GOT3 (cell line): ENCODE measurements around the gene FBXL7.

Source experiments
- DNase-seq: peaks from one replicate; lab custom pipeline; 2025; ENCODE audit warnings: mixed read lengths; lab: John Stamatoyannopoulos, UW

FBXL7 gene

GRCh38 chr5:15717001-15717400 is 217.0 kb downstream of the FBXL7 start:
- DNase-seq: no peak

DNA sequence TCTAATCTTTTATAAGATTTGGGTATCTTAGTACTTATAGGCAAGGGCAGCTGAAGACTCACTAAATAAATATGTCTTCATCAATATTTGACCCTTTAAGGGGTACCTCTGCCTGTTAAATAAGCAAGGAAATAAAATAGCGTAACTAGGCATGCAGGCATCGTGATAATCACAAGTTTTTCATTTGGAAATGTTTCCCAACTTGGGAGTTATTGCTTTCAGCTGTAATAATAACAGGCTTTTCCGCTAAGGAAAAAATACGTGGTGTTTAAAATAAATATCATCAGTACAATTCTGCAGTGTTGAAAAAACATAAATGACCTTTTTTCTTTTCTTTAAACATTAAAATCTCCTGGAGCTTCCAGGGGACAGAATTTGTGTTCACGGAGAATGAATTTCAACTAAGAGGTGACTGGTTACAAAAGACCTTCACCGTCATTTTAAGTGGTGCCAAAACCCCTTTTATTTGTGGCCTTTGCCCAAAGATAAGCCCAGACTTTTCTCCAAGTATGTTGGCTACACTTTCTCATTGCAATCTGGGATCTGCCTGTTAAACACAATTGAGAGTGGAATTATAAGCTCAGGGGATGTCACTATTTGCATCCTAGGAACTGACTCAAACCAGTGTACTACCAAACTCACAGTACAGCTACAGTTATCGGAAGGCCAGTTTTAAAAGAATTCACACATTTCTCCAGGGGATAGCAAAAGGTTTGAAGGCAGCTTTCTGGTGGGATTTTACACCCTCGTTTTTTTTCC is 218.6 kb downstream of the FBXL7 start:
- DNase-seq: no peak

- DNase-seq: no peak
Observed at GRCh38 chr5:15719784-15720183, 219.8 kb downstream of the FBXL7 start.

GRCh38 chr5:15720515-15720914 is 220.5 kb downstream of the FBXL7 start:
- DNase-seq: no peak

DNA sequence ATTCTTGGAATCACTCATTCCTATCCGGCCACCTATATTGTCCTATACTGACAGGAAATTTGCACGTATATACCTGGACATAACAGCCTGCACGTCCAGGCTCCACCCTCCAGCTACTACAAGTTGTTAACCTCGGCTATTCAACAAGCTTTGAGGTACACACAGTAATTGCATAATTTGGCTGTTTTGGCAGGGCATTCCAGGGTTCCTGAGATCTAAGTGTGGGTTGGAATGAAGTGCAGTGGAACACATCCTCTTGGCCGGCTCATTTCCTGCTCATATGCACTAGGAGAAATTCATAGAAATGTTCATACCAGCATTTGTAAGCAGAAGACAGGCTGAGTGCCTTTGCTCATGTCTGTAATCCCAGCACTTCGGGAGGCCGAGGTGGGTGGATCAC is 222.3 kb downstream of the FBXL7 start:
- no peak for DNase-seq

- no peak for DNase-seq
Observed at GRCh38 chr5:15727375-15727774, 227.4 kb downstream of the FBXL7 start.

GRCh38 chr5:15728811-15729210 is 228.8 kb downstream of the FBXL7 start:
- DNase-seq: no peak

DNA sequence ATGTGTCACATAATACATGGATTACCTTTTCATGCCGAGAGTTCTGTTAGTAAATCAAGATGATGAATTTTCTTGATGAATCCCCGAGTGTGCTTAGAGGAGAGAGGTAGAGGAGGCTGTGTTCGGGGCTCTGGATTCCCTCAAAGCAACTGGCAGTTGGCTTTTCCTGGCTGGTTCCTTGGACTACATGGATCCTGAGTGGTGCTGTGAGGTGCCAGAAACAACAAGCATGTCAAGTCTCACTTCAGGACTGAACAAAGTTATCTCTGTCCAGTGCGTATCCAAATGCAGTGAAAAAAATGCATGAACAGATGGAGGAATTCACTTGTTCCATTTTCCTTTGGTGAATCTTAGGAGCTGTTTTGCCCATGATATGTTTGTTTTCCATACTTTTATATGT is 231.7 kb downstream of the FBXL7 start:
- no peak for DNase-seq

DNA sequence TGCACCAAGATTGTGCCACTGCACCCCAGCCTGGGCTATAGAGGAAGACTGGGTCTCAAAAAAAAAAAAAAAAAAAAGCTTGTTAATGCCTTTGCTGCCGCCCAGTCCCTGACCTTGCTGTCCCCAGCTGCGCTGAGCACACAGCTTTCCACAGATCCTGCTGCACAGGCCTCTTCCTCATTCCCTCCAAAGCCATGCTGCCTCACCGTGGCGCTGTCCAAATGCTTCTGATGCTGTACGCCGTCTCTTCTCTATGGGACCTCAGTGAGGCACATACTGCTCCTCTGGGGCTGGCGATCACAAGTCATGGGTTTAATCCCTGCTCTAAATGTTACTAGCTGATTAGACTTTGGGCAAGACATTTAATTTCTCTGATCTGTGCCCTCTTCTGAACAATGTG is 234.1 kb downstream of the FBXL7 start:
- no peak for DNase-seq

- no peak for DNase-seq
Observed at GRCh38 chr5:15737036-15737821, 237.2 kb downstream of the FBXL7 start.

GRCh38 chr5:15737871-15738664 is 238.1 kb downstream of the FBXL7 start:
- no peak for DNase-seq

DNA sequence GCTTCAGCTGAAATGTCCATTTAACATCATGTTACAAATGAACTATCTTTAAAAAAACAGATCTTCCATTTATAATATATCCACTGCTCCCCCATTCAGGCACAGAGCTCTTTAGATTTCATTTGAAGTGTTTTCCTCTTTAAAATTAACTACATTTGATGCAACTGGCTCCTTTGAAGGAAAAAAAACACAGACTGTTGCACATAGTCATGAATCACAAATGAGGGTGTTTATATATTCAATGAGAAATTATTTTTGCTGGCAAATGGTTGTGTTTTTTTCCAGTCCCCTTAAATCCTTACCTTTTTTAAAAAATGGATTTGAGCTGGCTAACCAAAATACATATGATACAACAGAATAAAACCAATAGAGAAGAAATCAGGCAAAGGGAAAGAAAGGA is 240.4 kb downstream of the FBXL7 start:
- DNase-seq: no peak

- no peak for DNase-seq
Observed at GRCh38 chr5:15741591-15741990, 241.6 kb downstream of the FBXL7 start.

GRCh38 chr5:15746833-15747232 is 246.9 kb downstream of the FBXL7 start:
- no peak for DNase-seq

- no peak for DNase-seq
Observed at GRCh38 chr5:15748266-15748665, 248.3 kb downstream of the FBXL7 start.

GRCh38 chr5:15752663-15753285 is 252.8 kb downstream of the FBXL7 start:
- DNase-seq: no peak

DNA sequence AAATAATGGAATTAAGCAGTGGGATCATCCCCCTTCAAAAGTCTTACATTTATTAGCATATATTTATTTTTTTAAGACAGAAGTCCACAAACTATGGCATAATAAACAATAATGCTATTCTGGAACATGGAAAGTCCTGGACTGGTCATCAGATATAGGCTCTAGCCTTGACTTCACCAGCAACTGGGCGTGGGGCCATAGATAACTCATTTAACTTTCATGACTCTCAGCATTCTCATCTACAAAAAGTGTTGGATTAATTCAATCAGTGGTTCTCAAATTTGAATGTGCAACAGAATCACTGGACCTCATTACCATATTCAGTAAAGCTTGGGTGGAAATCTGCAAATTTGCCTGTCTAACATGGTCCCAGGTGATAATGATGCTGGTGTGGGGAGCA is 253.8 kb downstream of the FBXL7 start:
- no peak for DNase-seq

DNA sequence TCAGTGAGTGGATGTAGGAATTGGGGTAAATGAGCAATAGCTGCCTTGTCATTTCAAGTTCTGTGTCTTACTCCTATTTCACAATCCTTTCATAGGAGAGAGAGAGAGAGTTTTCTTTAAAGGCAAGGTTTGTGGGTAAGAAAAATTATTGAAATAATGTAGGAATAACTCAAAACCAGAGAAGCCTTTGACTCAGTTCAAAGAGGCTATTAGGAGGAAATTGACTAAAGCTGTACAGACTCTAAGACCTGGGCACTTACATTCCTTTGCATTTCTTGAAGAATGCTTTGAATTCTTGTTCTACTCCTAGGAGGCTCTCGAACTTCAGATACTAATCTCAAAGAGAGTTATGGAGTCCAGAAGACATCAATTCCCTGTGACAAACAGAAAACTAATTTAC is 257.1 kb downstream of the FBXL7 start:
- DNase-seq: no peak

DNA sequence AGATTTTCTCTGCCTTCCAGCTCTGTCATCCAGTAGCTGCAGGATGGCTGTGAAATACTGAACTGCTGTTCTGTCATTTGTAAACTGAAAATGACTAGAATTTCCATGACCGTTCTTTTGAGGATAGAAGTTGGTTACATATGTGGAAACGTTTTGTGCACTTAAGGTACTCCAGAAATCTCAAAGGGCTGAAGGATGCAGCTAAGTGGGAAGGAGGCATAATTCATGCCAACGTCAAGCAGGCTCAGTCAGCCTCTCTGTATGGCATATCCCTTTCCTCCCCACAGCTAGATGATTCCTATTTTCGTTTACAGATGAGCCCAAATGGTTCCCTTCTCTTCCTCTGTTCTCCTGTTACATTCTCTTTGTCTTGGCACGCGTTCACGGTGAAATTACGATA is 257.6 kb downstream of the FBXL7 start:
- DNase-seq: no peak

GRCh38 chr5:15762668-15763067 is 262.7 kb downstream of the FBXL7 start:
- no peak for DNase-seq

DNA sequence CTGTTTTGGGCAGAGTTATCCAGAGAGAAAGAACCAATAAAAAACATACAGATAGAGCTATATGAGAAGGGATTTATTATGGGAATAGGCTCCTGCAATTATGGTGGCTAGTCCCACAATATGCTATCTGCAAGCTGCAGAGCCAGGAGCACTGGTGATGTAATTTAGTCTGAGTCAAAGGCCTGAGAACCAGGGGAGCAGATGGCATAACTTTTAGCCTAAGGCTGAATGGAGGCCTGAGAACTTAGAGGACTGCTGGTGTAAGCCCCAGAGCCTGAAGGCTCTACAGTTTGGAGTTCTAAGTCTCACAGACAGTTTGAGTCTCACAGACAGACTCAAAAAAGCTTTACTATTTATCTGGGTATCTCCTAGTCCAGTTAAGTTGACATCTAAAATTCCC is 263.8 kb downstream of the FBXL7 start:
- no peak for DNase-seq

- no peak for DNase-seq
Observed at GRCh38 chr5:15768936-15769335, 269.0 kb downstream of the FBXL7 start.
